Activated naive CD4-positive, alpha-beta T cell treated with anti-CD3 and anti-CD28 coated beads for 36 hours (primary cell): Measurements from ENCODE around the gene CCL18. TPM values are rescaled to one million over a fixed set of nuclear protein-coding genes. Genes with fewer than 3 reads are reported as not detected.

Experiments
- total RNA-seq, 2 experiments: library from RNA; stranded (reverse); gene quantifications; one replicate each; pipeline ENCODE4 v1.2.3, GENCODE V29; 2021

Gene CCL18
- total RNA-seq, 2 experiments from 2014 or later: not detected

Other genes starting within 250 kb of the CCL18 start
- not detected for gene HEATR9, start 195.4 kb upstream of the CCL18 start, total RNA-seq
- gene CCL5, start 183.9 kb upstream of the CCL18 start, total RNA-seq: 1 to 10 TPM; 1.9 to 2.5 TPM
- 10 to 100 TPM; 18.6 to 21.6 TPM for gene RDM1, start 133.5 kb upstream of the CCL18 start, total RNA-seq
- not detected for gene LYZL6, start 120.6 kb upstream of the CCL18 start, total RNA-seq
- not detected for gene CCL16, start 82.8 kb upstream of the CCL18 start, total RNA-seq
- not detected for gene CCL14, start 77.5 kb upstream of the CCL18 start, total RNA-seq
- gene CCL15, start 62.7 kb upstream of the CCL18 start, total RNA-seq: not detected
- not detected for gene CCL23, start 46.3 kb upstream of the CCL18 start, total RNA-seq
- gene CCL3, start 25.9 kb downstream of the CCL18 start, total RNA-seq: 1 to 10 TPM; 8.3 TPM
- 1 to 10 TPM; 4.6 to 5.5 TPM for gene CCL4, start 39.6 kb downstream of the CCL18 start, total RNA-seq
- 1 to 10 TPM; 1.8 to 2.6 TPM for gene TBC1D3B, start 112.4 kb downstream of the CCL18 start, total RNA-seq
- gene CCL3L1, start 132.5 kb downstream of the CCL18 start, total RNA-seq: 1 to 10 TPM; 1.9 to 2.0 TPM
- gene CCL4L2, start 146.8 kb downstream of the CCL18 start, total RNA-seq: 1 to 10 TPM; 1.0 to 1.4 TPM
- under 1 TPM in 1 of 2 experiments, not detected in 1; 0.19 TPM for gene TBC1D3I, start 200.3 kb downstream of the CCL18 start, total RNA-seq